Neural cell (in vitro differentiated cells): ENCODE data around the gene LAMC2. TPM values are rescaled to one million over a fixed set of nuclear protein-coding genes. Genes with fewer than 3 reads are reported as not detected.

ENCODE experiments used
- H2AFZ ChIP-seq: fragments of 200-600, 300-800 bp; sonication (generic), shearing (Covaris generic); 2 replicates; pipeline ENCODE4 v1.6.0; 2014; ENCODE audit warnings: low read depth, mild to moderate bottlenecking, antibody characterized with exemption, low read length, moderate library complexity
- H3F3A ChIP-seq: fragments of 200-600 bp; shearing (Covaris generic); 2 replicates; pipeline ENCODE4 v1.6.1; 2016; ENCODE audit warnings: mild to moderate bottlenecking, moderate library complexity, mixed read lengths, antibody characterized with exemption, low read length; ENCODE audit not compliant: insufficient read depth, poor library complexity, severe bottlenecking
- H3K27ac ChIP-seq: fragments of 200-600, 300-800 bp; sonication (generic), shearing (Covaris generic); 2 replicates; pipeline ENCODE4 v1.5.1; 2014; ENCODE audit warnings: mild to moderate bottlenecking, low read length, moderate library complexity
- H3K27me3 ChIP-seq: fragments of 300-800, 200-600 bp; sonication (generic), shearing (Covaris generic); 2 replicates; pipeline ENCODE4 v1.6.0; 2014; ENCODE audit warnings: mild to moderate bottlenecking, low read depth, low read length, moderate library complexity; ENCODE audit not compliant: insufficient read depth
- H3K36me3 ChIP-seq: fragments of 300-800, 200-600 bp; sonication (generic), shearing (Covaris generic); 2 replicates; pipeline ENCODE4 v1.5.1; 2014; ENCODE audit warnings: mild to moderate bottlenecking, antibody characterized with exemption, low read length, moderate library complexity; ENCODE audit not compliant: insufficient read depth
- H3K4me2 ChIP-seq: fragments of 300-800, 200-600 bp; sonication (generic), shearing (Covaris generic); 2 replicates; pipeline ENCODE4 v1.6.0; 2014; ENCODE audit warnings: mild to moderate bottlenecking, low read length
- H3K4me3 ChIP-seq: fragments of 300-800, 200-600 bp; sonication (generic), shearing (Covaris generic); 2 replicates; pipeline ENCODE4 v1.5.1; 2014; ENCODE audit warnings: mild to moderate bottlenecking, low read length, moderate library complexity
- H3K79me2 ChIP-seq: fragments of 200-600 bp; shearing (Covaris generic); replicated peaks from 2 replicates; pipeline ENCODE4 v1.6.0; 2014; ENCODE audit warnings: mild to moderate bottlenecking, low read length, moderate library complexity; ENCODE audit not compliant: insufficient read depth
- H3K9ac ChIP-seq: fragments of 300-800, 200-600 bp; sonication (generic), shearing (Covaris generic); 2 replicates; pipeline ENCODE4 v1.6.1; 2016; ENCODE audit warnings: mild to moderate bottlenecking, low read length, mixed read lengths
- H3K9me2 ChIP-seq: fragments of 200-600 bp; shearing (Covaris generic); 2 replicates; pipeline ENCODE4 v1.6.1; 2016; ENCODE audit warnings: mild to moderate bottlenecking, low read length, mixed read lengths; ENCODE audit not compliant: insufficient read depth
- H3K9me3 ChIP-seq: fragments of 200-600, 300-800 bp; sonication (generic), shearing (Covaris generic); 2 replicates; pipeline ENCODE4 v1.6.1; 2016; ENCODE audit warnings: mild to moderate bottlenecking, mixed run types, low read length, moderate library complexity, mixed read lengths
- H4K20me1 ChIP-seq: fragments of 200-600 bp; shearing (Covaris generic); 2 replicates; pipeline ENCODE4 v1.6.1; 2016; ENCODE audit warnings: mild to moderate bottlenecking, mixed run types; ENCODE audit not compliant: insufficient read depth
- EP300 ChIP-seq: fragments of 450-650 bp; conservative IDR thresholded peaks from 2 replicates; pipeline ENCODE4 v1.6.1; 2014; ENCODE audit warnings: antibody characterized with exemption, mild to moderate bottlenecking, moderate library complexity; ENCODE audit not compliant: poor library complexity, severe bottlenecking
- EZH2 ChIP-seq: fragments of 200-600, 300-800 bp; shearing (Covaris generic), sonication (generic); IDR thresholded peaks from 2 replicates; pipeline ENCODE4 v1.6.1; 2014; ENCODE audit warnings: antibody characterized with exemption, low read length, borderline replicate concordance, mild to moderate bottlenecking; ENCODE audit not compliant: insufficient read depth, poor library complexity, severe bottlenecking
- MXI1 ChIP-seq: fragments of 450-650 bp; conservative IDR thresholded peaks from 2 replicates; pipeline ENCODE4 v1.6.1; 2014; ENCODE audit warnings: antibody characterized with exemption, mild to moderate bottlenecking; ENCODE audit not compliant: poor library complexity, severe bottlenecking
- POLR2AphosphoS5 ChIP-seq: IDR thresholded peaks from 2 replicates; pipeline ENCODE4 v1.6.1; 2012
- RAD21 ChIP-seq: fragments of 450-650 bp; conservative IDR thresholded peaks from 2 replicates; pipeline ENCODE4 v1.6.1; 2014; ENCODE audit warnings: antibody characterized with exemption, mild to moderate bottlenecking, moderate library complexity
- SMC3 ChIP-seq: fragments of 450-650 bp; conservative IDR thresholded peaks from 2 replicates; pipeline ENCODE4 v1.6.1; 2014; ENCODE audit warnings: antibody characterized with exemption, mild to moderate bottlenecking, moderate library complexity; ENCODE audit not compliant: poor library complexity
- TAF1 ChIP-seq: IDR thresholded peaks from 2 replicates; pipeline ENCODE4 v1.6.1; 2012; ENCODE audit warnings: low read depth
- polyA plus RNA-seq: library from polyadenylated mRNA; depleted of rRNA; stranded (reverse); fragments of >200 nt; gene quantifications from 2 replicates; pipeline ENCODE4 v1.2.3, GENCODE V29; 2014
- TF ChIP-seq, protein P1 (sequence below): fragments of 450-650 bp; IDR thresholded peaks from 2 replicates; pipeline ENCODE4 v1.5.1; 2014; ENCODE audit warnings: antibody characterized with exemption, mild to moderate bottlenecking, moderate library complexity; ENCODE audit not compliant: poor library complexity, severe bottlenecking
- TF ChIP-seq, protein P2 (sequence below): IDR thresholded peaks from 2 replicates; pipeline ENCODE4 v1.6.1; 2012; ENCODE audit warnings: borderline replicate concordance

Gene LAMC2
- polyA plus RNA-seq, 1 donor from 2014 or later: 0.67 TPM

DNA sequence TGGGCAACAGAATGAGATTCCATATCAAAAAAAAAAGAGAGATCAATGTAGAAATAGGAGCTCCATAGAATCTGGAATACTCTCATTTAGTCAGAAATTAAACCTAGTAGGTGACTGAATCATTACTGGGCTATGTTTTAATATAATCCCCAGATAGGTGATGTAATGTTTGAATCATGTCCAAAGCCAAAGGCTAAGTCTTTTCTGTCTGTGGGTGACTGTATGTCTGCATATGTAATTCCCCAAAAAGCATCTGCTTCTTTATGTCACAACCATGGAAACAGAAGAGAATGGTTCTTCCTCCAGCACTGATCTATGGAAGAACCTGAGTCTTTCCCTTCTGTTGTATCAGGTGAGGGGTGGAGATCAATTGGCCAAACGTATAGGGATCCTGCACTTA lies 5.8 kb downstream of the LAMC2 start:
- Histone ChIP-seq H3F3A (no peaks in the 10 kb centered on the region), H3K9ac (no peak overlapping the region), H3K9me2 (no peaks in the 10 kb centered on the region), H3K27ac (no peak overlapping the region), H3K4me3 (no peak overlapping the region), H2AFZ (no peak overlapping the region), H3K27me3 (no peaks in the 10 kb centered on the region), H3K36me3 (no peaks in the 10 kb centered on the region), H3K79me2 (no peaks in the 10 kb centered on the region), H4K20me1 (no peaks in the 10 kb centered on the region), H3K9me3 (no peaks in the 10 kb centered on the region), H3K4me2 (no peak overlapping the region)
- TF ChIP-seq, protein P1, sequence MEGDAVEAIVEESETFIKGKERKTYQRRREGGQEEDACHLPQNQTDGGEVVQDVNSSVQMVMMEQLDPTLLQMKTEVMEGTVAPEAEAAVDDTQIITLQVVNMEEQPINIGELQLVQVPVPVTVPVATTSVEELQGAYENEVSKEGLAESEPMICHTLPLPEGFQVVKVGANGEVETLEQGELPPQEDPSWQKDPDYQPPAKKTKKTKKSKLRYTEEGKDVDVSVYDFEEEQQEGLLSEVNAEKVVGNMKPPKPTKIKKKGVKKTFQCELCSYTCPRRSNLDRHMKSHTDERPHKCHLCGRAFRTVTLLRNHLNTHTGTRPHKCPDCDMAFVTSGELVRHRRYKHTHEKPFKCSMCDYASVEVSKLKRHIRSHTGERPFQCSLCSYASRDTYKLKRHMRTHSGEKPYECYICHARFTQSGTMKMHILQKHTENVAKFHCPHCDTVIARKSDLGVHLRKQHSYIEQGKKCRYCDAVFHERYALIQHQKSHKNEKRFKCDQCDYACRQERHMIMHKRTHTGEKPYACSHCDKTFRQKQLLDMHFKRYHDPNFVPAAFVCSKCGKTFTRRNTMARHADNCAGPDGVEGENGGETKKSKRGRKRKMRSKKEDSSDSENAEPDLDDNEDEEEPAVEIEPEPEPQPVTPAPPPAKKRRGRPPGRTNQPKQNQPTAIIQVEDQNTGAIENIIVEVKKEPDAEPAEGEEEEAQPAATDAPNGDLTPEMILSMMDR: no peak
- TF ChIP-seq, protein P2, sequence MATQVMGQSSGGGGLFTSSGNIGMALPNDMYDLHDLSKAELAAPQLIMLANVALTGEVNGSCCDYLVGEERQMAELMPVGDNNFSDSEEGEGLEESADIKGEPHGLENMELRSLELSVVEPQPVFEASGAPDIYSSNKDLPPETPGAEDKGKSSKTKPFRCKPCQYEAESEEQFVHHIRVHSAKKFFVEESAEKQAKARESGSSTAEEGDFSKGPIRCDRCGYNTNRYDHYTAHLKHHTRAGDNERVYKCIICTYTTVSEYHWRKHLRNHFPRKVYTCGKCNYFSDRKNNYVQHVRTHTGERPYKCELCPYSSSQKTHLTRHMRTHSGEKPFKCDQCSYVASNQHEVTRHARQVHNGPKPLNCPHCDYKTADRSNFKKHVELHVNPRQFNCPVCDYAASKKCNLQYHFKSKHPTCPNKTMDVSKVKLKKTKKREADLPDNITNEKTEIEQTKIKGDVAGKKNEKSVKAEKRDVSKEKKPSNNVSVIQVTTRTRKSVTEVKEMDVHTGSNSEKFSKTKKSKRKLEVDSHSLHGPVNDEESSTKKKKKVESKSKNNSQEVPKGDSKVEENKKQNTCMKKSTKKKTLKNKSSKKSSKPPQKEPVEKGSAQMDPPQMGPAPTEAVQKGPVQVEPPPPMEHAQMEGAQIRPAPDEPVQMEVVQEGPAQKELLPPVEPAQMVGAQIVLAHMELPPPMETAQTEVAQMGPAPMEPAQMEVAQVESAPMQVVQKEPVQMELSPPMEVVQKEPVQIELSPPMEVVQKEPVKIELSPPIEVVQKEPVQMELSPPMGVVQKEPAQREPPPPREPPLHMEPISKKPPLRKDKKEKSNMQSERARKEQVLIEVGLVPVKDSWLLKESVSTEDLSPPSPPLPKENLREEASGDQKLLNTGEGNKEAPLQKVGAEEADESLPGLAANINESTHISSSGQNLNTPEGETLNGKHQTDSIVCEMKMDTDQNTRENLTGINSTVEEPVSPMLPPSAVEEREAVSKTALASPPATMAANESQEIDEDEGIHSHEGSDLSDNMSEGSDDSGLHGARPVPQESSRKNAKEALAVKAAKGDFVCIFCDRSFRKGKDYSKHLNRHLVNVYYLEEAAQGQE: no peak
- TF ChIP-seq RAD21: no peak
- TF ChIP-seq MXI1: no peak
- no peak for TF ChIP-seq EP300
- no peak for TF ChIP-seq POLR2AphosphoS5
- TF ChIP-seq SMC3: no peak

DNA sequence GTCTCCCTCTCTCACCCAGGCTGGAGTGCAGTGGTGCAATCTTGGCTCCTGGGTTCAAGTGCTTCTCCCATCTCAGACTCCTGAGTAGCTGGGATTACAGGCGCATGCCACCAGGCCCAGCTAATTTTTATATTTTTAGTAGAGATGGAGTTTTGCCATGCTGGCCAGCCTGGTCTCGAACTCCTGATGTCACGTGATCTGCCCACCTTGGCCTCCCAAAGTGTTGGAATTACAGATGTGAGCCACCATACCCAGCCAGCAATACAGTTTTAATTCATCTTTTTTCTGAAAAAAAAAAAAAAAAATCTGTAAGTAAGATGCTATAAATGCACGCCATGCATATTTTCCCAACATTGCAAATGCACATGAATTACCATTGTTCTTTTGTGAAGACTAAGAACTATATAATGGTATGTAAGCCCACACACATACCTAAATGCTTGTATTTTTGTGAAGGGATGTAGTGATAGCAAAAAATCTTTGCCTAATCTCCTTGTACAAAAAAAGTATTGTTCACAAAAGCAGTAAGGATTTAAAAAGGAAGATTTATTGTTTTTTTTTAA lies 8.0 kb downstream of the LAMC2 start:
- Histone ChIP-seq H3F3A (no peaks in the 10 kb centered on the region), H3K9ac (no peak overlapping the region), H3K79me2 (no peaks in the 10 kb centered on the region), H3K27me3 (no peaks in the 10 kb centered on the region), H3K36me3 (no peaks in the 10 kb centered on the region), H3K4me2 (no peak overlapping the region), H3K9me3 (no peaks in the 10 kb centered on the region), H3K9me2 (no peaks in the 10 kb centered on the region), H3K27ac (no peak overlapping the region), H4K20me1 (no peaks in the 10 kb centered on the region), H2AFZ (no peak overlapping the region), H3K4me3 (no peak overlapping the region)
- TF ChIP-seq POLR2AphosphoS5 (no peak), TAF1 (no peak), RAD21 (no peak), EZH2 (no peak), MXI1 (no peak), EP300 (no peak), SMC3 (no peak)
- TF ChIP-seq, protein P2: no peak
- TF ChIP-seq, protein P1: no peak
